SK-MEL-5 (cell line): Measurements from ENCODE around the gene ARHGEF10L. TPM values are rescaled to one million over a fixed set of nuclear protein-coding genes. Genes with fewer than 3 reads are reported as not detected.

ENCODE experiments used
- DNase-seq: peaks from one replicate; pipeline ENCODE4 v3.0.0-alpha.2; 2016; ENCODE audit warnings: low read depth, low spot score
- in situ Hi-C: cut with HindIII; loops from 2 replicates; pipeline ENCODE4 v1.10.0; 2016; ENCODE audit warnings: low sequenced_read_pairs, high pct_unique_total_duplicates, low pct_unique_long_range_greater_than_20kb
- total RNA-seq: library from RNA; depleted of rRNA; stranded (reverse); fragments of >200 nt; shearing (Covaris generic); gene quantifications from 2 replicates; pipeline ENCODE4 v1.2.3, GENCODE V29; 2014

The ARHGEF10L gene
- total RNA-seq, 1 experiment from 2014 or later: 4.4 TPM

DNA sequence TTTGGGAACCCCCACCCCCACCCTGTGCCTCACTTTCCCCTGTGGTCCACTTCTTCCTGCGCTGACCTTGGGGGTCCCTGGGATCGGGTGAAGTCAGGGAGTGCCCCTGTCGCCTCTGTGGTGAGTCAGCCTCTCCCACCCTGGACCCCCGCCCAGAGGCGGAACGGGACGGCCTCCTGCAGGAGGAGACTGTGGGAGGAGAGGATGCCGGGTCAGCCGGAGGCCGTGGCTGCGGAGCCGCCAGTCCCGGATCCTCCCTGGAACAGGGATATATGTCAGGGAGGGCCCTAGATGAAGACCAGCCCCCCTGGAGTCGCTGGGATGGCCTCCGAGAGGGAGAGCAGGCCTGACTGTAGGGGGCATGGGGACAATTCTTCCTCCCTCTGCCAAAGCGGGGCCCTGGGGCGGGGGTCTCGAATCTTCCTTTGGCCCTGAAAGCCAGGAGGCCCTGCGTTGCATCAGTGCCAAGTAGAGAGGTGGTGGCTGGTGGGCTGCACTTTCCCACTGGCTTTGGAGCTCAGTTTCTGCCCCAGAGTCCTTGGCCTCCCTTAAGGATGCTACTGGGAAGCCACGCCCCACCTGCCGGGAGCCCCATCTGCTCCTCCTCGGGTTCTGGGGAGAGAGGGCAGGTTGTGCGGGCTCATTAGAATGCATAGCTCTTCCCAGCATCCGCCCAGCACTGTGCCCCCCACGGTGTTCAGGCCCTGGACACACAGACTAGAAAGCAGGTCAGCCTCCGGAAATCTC, 930 bp downstream of the ARHGEF10L start:
- in situ Hi-C loops: no loop called here
- no peak for DNase-seq

DNA sequence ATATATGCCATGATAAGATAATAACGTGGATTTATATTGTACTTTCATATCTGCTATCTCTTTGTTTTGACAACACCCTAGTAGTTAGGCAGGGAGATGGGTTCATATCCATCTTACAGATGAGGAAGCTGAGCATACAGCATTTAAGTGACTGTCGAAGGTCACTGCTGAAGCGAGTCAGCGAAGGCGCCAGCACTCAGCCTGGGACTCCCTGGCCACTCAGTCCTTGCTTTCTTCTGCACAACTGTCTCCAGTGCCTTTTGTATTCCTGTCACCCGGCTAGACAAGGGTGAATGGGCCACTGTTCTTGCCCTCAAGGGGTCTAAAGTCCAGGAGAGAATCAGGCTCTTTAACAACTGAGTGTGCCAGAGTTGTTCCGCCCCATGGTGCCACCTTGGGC, 3.1 kb downstream of the ARHGEF10L start:
- no peak for DNase-seq

DNA sequence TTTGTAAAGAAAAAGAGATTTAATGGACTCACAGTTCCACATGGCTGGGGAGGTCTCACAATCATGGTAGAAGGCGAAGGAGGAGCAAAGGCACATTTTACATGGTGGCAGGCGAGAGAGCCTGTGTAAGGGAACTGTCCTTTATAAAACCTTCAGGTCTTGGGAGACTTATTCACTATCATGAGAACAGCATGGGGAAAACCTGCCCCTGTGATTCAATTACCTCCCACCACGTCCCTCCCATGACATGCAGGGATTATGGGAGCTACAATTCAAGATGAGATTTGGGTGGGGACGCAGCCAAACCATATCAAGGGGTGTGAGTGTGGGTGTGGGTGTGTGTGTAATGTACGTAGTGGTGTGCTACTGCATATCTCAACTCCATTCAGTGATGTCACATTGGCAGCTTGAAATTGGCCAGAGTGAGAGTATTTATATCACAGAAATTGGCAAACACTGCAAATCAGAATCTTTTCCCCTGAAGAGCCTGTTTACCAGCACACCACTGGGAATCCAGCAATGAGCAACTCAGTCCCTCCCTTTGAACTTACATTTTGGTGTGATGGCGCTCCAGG, 5.4 kb downstream of the ARHGEF10L start:
- in situ Hi-C loops: no loop called here

More for the DNA sequence above, 3.1 kb downstream of the ARHGEF10L start:
- in situ Hi-C loops: no loop called here

DNA sequence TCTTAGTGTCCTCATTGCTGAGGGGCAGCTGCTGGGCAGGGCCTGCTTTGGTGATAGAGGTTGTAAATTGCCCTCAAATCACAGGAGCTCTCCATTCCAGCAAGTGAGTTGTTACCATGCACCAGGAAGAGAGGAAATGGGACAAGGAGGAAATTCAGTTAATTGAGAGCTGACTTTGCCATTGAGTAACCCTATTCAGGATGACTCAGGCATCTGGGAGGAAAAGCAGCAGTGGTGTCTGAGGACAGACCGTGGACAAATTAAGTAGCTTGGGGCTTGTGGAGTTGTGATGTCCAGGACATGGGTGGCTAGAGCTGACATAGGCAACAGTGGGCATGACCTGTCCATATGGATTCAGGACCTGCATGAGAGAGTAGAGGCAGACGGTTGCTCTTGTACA, 5.9 kb downstream of the ARHGEF10L start:
- in situ Hi-C loops: no loop called here
- peak; percentile 19 for DNase-seq

More for the DNA sequence above, 5.4 kb downstream of the ARHGEF10L start:
- DNase-seq: no peak

DNA sequence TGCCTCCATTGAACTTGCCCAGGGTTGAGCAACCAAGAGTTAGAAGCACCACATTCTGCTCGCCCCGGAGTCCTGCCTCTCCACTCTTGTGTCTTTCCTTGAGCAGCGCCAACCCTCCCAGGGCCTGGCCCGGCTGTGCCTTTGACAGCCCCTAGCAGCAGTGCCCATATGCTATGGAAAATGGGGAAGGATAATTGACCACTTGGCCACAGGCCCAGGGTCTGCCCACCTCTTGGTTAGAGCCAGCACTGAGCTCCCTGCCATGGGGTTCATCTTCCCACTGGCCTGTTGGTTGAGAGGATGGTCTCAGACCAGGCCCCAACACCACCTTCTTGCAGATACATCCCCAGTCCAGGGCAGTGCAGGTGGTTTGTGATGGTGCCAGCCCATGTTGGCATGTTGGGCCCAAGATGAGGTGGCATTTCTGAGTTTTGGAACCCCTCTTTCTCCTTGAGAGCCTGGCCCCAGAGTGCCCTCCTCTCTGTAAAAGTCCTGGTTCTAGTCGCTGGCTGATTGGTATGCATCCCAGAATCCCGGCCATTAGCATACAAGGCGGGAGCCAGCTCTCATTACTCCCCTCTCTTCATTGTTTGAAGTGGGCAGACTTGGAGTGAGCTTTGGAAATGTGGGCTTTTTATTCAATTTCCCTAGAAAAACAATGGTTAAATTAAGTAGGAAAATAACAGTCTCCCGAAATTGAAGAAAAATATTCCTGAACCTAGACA, 7.6 kb downstream of the ARHGEF10L start:
- in situ Hi-C loops: no loop called here
- DNase-seq: no peak

DNA sequence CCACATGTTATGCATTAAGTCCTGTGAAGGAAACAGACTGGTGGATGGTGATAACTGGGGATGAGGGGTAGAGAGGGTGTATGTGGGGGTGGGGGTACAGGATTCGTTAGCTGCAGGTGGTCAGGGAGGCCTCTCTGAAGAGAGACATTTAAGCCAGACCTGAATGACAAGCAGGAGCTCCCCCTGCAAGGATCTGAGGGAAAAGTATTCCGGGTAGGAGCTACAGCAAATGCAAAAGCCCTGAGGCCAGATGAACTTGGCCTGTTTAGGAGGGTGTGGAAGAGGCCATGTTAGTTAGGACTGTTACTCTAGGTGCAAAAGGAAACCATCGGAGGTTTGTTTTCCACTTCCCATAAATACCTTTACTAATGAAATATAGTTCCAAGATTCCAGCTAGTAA, 9.9 kb downstream of the ARHGEF10L start:
- DNase-seq: no peak
- in situ Hi-C loops: no loop called here

DNA sequence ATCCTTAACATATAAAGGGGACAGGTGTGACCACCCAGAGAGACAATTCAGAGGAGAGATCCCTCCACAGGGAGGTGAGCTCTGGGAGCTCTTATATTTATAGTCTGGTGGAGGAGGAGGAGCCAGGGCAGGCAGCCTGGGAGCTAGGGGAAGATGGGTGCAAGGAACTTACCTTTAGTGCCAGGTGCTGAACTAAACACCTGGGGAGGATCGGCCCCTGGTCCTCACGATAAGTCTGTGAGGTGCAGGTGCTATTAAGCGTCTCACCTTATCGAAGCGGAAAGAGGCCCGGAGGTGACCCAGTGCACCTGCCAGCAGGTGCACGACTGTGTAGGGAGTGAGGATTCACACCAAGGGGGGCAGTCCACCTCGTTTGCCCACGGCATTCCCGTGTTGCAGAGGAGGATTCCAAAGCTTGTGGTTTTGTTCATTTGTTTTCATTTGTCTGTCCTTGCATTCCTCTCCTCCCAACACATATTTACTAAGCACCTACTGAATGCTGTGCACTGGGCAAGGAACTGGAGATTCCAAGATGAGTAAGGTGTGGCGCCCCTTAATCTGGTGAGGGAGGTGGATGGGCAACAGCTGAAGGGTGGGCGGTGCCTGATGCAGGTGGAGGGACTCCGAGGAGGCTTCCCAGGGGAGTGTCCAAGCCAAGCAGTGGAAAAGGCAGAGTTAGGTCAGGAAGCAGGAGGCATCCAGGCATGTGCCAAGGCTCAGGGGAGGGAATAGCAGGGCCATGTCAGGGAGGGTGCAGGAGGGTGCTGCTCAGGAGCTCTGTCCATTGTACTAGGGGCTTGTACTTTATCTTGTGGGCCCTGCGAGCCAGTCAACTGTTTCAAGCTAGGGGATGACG, 11.5 kb downstream of the ARHGEF10L start:
- no peak for DNase-seq
- in situ Hi-C loops: no loop called here

DNA sequence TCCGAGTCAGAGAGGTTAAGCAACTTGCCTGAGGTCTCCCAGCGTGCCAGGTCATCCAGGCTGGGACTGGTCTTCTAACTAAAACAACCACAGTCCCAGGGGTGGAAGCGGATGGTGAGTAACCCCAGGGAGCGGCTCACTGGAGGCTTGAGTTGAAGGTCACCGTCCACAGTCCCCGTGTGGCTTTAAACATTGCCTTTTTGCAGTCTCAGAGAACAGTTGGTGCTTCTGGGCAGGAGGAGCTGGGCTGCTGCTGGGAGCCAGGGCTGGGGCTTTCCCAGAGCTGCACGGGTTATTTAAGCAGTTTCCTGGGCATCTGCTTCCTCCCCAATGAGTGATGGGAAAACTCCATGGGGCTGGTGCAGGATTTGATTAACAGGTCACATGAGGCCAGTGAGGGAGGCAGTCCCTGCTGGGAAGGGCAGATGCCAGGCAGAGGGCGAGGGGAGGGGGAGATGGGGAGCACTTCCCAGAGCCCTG, 12.3 kb downstream of the ARHGEF10L start:
- in situ Hi-C loops: no loop called here
- DNase-seq: peak; percentile 39

DNA sequence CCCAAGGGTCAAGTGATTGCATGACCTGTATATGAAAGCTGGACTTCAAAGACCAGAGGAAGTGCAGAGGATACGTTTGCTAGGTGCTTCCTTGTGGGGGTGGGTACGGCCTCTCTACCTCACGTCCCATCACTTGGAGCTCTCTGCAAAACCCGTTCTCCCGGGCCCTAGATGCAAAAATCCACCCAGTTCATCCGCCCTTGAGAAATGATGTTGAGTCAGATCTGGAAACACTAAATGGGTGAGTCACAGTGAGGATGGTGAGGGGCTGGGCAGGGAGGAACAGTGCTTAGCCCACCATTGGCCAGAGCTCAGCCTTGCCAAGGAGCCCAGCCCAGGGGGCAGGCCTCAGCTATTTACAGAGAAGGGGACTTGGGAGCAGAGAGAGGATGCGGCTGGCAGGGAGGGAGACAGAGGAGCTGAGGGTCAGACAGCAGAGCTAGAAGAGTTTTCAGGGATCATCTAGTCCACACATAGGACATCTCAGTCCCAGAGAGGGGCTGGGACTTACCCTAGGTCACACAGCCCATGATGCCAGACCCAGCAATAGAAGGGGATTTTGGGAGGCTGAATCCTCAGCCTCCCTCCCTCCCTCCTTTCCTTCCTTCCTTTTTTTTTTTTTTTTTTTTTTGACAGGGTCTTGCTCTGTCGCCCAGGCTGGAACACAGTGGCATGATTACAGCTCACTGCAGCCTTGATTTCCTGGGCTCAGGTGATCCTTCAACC, 14.6 kb downstream of the ARHGEF10L start:
- in situ Hi-C loops: no loop called here
- no peak for DNase-seq

DNA sequence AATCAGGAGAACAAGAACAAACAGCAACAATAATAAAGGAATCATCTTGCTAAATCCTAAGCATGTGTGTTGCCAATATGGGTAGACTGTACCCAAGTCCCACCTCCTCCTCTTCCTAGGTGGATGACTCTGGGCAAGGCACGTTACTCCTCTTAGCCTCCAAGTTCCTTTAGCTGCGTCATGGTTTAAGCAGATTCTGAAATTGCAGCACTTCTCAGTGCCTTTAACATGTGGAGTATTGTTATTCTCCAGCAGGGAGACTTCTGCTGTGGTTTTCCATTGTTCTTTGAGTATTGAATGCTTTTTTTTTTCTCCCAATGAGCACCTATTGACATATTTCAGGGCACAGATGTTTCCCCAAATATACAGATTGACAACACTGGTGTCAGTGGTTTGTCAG, 15.5 kb downstream of the ARHGEF10L start:
- no peak for DNase-seq
- in situ Hi-C loops: no loop called here

DNA sequence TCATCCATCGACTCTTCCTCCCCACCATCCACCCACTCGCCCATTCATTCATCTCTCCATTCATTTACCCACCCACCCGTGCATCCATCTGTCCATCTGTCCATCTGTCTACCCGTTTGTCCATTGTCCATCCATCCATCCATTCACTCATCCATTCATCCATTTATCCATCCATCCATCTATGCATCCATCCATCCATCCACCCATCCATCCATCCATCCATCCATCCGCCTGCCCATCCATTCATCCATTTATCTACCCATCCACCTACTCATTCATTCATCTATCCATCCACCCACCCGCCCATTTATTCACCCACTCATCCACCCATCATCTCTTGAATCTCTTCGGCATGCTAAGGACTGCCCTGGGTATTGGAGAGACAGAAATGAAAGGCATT, 18.5 kb downstream of the ARHGEF10L start:
- DNase-seq: no peak

DNA sequence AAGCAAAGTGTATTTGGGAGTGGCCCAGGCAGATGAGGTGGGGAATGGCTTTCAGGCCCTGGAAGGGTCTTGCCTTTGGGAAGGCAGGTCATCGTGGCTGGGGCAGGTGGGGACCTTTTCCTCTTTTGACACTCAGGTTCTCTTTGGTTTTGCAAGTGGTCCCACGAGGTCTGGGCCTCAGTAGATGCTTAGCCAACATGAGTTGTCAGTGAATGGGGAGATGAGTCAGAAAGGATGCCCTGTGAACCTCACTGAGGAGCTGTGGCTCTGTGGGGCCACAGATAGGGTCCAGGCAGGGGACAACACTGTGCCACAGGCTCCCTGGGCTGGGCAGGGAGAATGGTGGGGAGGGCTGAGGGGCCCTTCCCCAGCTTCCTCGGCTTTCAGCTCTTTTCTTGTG, 19.0 kb downstream of the ARHGEF10L start:
- DNase-seq: no peak
- in situ Hi-C loops: no loop called here

More for the DNA sequence above, 18.5 kb downstream of the ARHGEF10L start:
- in situ Hi-C loops: no loop called here

DNA sequence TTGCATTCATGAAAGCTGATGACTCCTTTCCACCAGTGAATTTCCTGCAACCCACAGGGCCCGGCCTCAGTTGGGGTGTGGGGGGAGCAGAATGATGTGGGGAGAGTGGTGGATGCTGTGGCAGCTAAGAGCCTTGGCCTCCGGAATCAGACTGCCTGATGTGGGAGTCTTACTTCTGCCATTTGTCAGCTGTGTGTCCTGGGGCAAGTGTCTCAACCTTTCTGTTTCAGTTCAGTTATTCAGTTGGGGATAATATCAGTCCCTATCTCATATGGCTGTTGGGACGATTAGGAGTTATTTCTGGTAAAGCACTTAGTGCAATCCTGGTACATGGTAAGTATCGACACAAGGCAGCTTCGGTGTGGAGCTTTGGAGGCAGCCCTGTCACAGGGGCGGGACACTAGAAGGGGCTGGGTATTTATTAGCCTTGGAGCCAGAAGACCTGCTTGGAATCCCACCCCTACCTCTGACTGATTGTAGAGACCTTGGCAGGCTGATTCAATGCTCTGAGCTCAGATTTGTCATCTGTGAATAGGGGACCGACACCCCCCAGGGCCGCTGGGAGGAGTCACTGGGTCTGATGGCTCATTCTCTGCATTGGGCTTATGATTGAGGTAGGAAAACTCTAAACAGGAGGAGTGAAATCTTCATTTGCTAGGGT, 19.6 kb downstream of the ARHGEF10L start:
- in situ Hi-C loops: no loop called here
- DNase-seq: no peak

DNA sequence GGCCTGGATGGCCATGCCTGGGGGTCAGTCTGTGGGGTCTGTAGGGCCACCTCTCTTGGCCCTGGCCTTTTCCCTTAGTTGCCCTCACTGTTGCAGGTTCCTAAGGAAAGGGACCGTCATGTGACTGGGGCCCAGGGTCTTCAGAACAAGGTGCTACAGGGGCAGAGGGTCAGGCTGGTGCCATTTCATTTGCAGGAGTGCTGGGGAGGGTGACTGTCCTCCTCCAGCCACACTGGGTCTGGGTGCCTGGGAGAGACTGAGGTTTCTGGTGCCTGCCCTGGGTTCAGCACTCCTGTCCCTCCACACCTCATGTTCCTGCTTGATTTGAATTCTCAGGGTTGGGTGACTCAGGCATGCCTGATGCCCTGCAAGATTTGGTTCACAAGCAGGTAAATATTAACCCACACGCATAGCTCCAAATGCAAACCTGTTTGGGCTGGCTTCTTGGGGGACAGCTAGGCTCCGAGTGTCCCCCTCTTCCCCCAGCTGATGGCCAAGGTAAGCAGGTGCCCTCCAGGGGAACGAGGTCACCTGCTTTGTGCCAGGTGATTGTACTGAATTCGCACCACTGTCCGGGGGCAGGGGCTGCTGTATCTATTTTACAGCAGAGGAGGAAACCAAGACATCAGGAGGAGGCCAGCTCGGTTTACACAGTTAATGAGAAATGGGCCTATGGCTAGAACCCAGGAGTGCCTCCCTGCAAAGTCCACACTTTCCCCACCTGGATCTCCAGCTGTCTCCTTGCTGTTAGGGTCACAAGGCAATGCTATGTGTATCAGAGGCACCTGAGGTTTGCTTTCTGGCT, 20.3 kb downstream of the ARHGEF10L start:
- in situ Hi-C loops: no loop called here
- no peak for DNase-seq

DNA sequence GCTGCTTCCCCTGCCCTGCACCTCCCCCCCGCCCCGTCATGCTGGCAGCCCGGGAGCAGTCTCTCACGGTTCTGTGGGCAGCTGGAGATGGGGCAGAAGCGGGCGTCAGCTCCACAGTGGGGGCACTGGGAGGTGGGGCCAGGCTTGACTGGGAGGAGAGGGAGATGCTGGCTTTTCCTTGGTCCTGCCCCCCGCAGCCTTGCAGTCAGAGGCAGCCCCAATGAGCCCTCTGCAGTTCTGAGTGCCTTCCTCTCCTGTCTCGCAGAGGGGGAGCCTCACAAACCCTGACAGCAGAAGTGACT, 21.7 kb downstream of the ARHGEF10L start:
- DNase-seq: no peak
- in situ Hi-C loops: no loop called here

DNA sequence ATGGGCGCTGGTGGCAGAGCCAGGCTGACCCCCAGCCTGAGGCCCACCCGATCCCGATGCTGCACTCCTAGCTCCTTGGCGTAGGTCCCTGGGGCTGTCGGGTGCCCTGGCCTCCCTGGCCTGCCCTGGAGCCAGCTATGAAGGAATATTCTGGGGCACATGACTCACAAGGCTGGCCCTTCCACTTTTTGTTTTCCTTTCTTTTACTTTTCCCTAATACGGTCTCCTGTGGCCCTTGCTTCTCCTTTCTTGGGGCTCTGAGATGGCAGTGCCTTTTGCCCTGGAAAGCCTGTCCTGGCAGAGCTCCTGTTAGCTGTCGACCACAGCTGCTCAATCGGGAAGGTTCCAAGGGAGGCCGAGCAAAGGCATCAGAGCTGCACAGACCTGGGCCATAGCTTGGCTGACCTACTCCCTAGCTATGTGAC, 22.1 kb downstream of the ARHGEF10L start:
- no peak for DNase-seq

More for the DNA sequence above, 22.1 kb downstream of the ARHGEF10L start:
- in situ Hi-C loops: no loop called here
